Activated CD8-positive, alpha-beta T cell treated with anti-CD3 and anti-CD28 coated beads for 36 hours (primary cell): ENCODE measurements around the gene IRF2. TPM values are rescaled to one million over a fixed set of nuclear protein-coding genes. Genes with fewer than 3 reads are reported as not detected.

Experiments used
- ATAC-seq: fragments of 200-7000 bp; cut with Tn5 transposase; one replicate; pipeline ENCODE4 v1.10.0; 2021; ENCODE audit warnings: mild to moderate bottlenecking, moderate library complexity
- CTCF ChIA-PET: fragments of 350-600 bp; sonication (Branson Sonifier 250); formaldehyde crosslinking; loops from one replicate; lab custom pipeline; 2021; ENCODE audit warnings: antibody characterized with exemption; lab: Charles Lee
- POLR2A ChIA-PET: fragments of 350-600 bp; sonication (Branson Sonifier 250); formaldehyde crosslinking; loops from one replicate; lab custom pipeline; 2021; ENCODE audit warnings: antibody characterized with exemption; lab: Charles Lee
- DNase-seq: peaks from one replicate; pipeline ENCODE4 v3.0.0-alpha.2; 2020
- H3K27ac Mint-ChIP-seq: one replicate; pipeline ENCODE4 v1.8.0; 2021; ENCODE audit warnings: mild to moderate bottlenecking, mixed read lengths
- H3K27me3 Mint-ChIP-seq: one replicate; pipeline ENCODE4 v1.8.0; 2021; ENCODE audit warnings: mixed read lengths
- H3K36me3 Mint-ChIP-seq: one replicate; pipeline ENCODE4 v1.8.0; 2021; ENCODE audit warnings: low read depth, mixed read lengths
- H3K4me1 Mint-ChIP-seq: one replicate; pipeline ENCODE4 v1.8.0; 2021; ENCODE audit warnings: low read depth, mixed read lengths
- H3K4me3 Mint-ChIP-seq: one replicate; pipeline ENCODE4 v1.8.0; 2021; ENCODE audit warnings: mild to moderate bottlenecking, moderate library complexity, mixed read lengths
- H3K9me3 Mint-ChIP-seq: one replicate; pipeline ENCODE4 v1.8.0; 2021; ENCODE audit warnings: mixed read lengths
- intact Hi-C: fragments of 100-400 bp; cut with micrococcal nuclease; formaldehyde crosslinking; loops from one replicate; pipeline ENCODE4 v1.10.0; 2022
- total RNA-seq, 2 experiments: library from RNA; stranded (reverse); gene quantifications; one replicate each; pipeline ENCODE4 v1.2.3, GENCODE V29; 2021
- TF ChIP-seq, protein P1 (sequence below): fragments of 200-600 bp; IDR thresholded peaks from one replicate; pipeline ENCODE4 v1.8.0; 2022; ENCODE audit warnings: antibody characterized with exemption, mild to moderate bottlenecking

IRF2 gene
- total RNA-seq, 2 experiments from 2014 or later, result 48.1 to 56.4 TPM

DNA sequence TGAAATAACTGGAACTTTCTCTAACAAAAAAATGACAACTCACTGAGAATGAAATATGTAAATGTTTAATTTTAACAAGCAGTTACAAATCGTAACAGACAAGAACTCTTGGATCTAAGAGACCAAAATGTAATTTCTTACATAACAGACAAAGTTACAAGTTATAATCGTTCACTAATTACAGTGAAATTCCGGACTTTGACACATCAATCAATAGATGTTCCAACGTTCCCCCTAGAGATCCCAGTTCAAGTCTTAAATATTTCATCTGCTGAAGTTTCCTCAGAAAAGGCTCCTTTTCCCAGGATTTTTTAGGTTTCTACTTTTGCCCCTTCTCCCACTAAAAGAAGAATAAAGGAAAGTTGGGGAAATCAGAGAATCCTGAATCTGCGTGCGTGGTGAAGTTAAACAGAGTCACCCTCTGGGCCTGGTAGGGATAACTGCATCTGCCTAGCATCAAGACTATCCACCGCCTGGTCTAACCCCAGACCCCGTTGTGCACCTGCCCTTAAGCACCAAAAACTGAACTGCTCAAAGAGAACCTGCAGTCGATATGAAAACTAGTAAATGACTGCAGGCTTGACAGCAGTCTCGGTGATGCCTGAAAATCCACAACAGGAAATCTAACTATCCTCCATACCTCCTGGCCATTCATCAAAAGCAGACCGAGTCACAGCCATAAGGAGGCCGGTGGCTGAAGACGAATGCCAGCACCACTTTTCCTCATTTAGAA, 2.3 kb downstream of the IRF2 start:
- H3K4me3 Mint-ChIP-seq, result peak overlapping the region; percentile 86
- TF ChIP-seq, protein P1, sequence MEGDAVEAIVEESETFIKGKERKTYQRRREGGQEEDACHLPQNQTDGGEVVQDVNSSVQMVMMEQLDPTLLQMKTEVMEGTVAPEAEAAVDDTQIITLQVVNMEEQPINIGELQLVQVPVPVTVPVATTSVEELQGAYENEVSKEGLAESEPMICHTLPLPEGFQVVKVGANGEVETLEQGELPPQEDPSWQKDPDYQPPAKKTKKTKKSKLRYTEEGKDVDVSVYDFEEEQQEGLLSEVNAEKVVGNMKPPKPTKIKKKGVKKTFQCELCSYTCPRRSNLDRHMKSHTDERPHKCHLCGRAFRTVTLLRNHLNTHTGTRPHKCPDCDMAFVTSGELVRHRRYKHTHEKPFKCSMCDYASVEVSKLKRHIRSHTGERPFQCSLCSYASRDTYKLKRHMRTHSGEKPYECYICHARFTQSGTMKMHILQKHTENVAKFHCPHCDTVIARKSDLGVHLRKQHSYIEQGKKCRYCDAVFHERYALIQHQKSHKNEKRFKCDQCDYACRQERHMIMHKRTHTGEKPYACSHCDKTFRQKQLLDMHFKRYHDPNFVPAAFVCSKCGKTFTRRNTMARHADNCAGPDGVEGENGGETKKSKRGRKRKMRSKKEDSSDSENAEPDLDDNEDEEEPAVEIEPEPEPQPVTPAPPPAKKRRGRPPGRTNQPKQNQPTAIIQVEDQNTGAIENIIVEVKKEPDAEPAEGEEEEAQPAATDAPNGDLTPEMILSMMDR, result no peak
- H3K4me1 Mint-ChIP-seq, result peaks cover 47% of the 10 kb centered on the region
- DNase-seq (peak; percentile 46), ATAC-seq (peak; percentile 2)
- H3K27ac Mint-ChIP-seq, result peak overlapping the region; percentile 89
- ChIA-PET POLR2A (interaction anchor here (1.0 kb wide), 1 partner anchor 261 kb away, joined by 3 read pairs; no protein-coding TSS in a partner anchor), CTCF (no interaction called here)
- intact Hi-C loops, result loop anchor here (5.0 kb wide), 2 partner anchors 175 to 190 kb away; partner anchors contain the start of genes CASP3 and PRIMPOL
- H3K9me3 Mint-ChIP-seq, result no peaks in the 10 kb centered on the region
- H3K27me3 Mint-ChIP-seq, result no peaks in the 10 kb centered on the region
- peaks cover 43% of the 10 kb centered on the region for H3K36me3 Mint-ChIP-seq

- ChIA-PET POLR2A (interaction anchor here (0.6 kb wide), 1 partner anchor 11 kb away, joined by 3 read pairs; no protein-coding TSS in a partner anchor), CTCF (interaction anchor here (0.6 kb wide), 1 partner anchor 203 kb away, joined by 3 read pairs; no protein-coding TSS in a partner anchor)
- Mint-ChIP-seq H3K4me3 (no peak overlapping the region), H3K27me3 (no peaks in the 10 kb centered on the region), H3K4me1 (peaks cover 47% of the 10 kb centered on the region), H3K36me3 (peaks cover 33% of the 10 kb centered on the region), H3K27ac (peak overlapping the region; percentile 61), H3K9me3 (no peaks in the 10 kb centered on the region)
- no peak for DNase-seq
- no peak for ATAC-seq
- intact Hi-C loops, result loop anchor here (5.0 kb wide), 2 partner anchors 177 to 188 kb away; partner anchors contain the start of genes CASP3 and PRIMPOL
- TF ChIP-seq, protein P1, result no peak
Measured at GRCh38 chr4:184470785-184471110, 3.6 kb downstream of the IRF2 start.

GRCh38 chr4:184466634-184467033, 7.7 kb downstream of the IRF2 start:
- TF ChIP-seq, protein P1, result no peak
- DNase-seq (no peak), ATAC-seq (no peak)
- Mint-ChIP-seq H3K4me1 (peaks cover 68% of the 10 kb centered on the region), H3K4me3 (no peak overlapping the region), H3K27me3 (no peaks in the 10 kb centered on the region), H3K9me3 (no peaks in the 10 kb centered on the region), H3K27ac (no peak overlapping the region), H3K36me3 (peaks cover 27% of the 10 kb centered on the region)
- CTCF ChIA-PET, result no interaction called here
- intact Hi-C loops, result no loop called here
- POLR2A ChIA-PET, result no interaction called here

DNA sequence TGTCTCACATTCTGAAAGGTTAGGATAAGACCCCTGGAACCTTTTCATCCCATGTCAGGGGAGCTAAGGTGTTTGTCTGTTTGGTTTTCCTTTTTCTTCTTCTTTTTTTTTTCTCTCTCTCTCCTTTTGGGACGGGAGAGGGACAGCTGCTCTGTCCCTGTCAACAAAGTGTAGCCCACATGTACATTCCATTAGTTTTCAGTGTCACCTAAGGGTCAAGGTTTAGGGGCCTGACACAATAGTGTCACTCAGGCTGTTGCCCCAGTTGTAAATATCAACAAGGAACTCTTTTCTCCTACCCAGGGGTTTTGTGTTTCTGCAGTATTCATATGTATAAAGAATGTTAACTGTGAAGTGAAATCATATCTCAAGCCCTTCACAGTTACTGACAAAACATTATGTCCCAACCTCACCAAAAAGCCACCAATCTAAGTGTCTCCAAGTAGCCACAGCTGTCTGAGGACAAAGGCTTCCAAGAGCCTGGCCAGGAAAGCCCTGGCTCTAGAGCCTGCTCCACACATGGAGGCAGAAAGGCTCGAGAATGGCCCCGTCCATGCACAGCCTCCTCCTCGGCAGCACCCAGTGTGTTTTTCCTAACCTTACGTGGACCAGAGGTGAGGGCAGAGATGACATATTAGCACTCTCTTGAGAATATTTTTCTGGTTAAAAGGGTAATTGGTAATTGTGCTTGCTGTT, 9.4 kb downstream of the IRF2 start:
- Mint-ChIP-seq H3K27me3 (no peaks in the 10 kb centered on the region), H3K36me3 (peaks cover 26% of the 10 kb centered on the region), H3K4me1 (peaks cover 73% of the 10 kb centered on the region), H3K9me3 (no peaks in the 10 kb centered on the region), H3K27ac (no peak overlapping the region), H3K4me3 (no peak overlapping the region)
- intact Hi-C loops, result loop anchor here (5.0 kb wide), 1 partner anchor 48 kb away; no protein-coding TSS in a partner anchor
- ATAC-seq, result no peak
- TF ChIP-seq, protein P1, result no peak
- ChIA-PET POLR2A (no interaction called here), CTCF (interaction anchor here (0.5 to 0.9 kb wide), 3 partner anchors 23 to 196 kb away, joined by 3 to 4 read pairs (median 3); no protein-coding TSS in a partner anchor)
- no peak for DNase-seq
